GM19395 (cell line): Measurements from ENCODE around the gene PTCD3.

Experiments
- ATAC-seq: cut with Tn5 transposase; IDR thresholded peaks from one replicate; pipeline ENCODE4 v1.9.1; 2021; ENCODE audit warnings: mild to moderate bottlenecking, moderate library complexity; ENCODE audit not compliant: unreplicated experiment

Gene PTCD3

DNA sequence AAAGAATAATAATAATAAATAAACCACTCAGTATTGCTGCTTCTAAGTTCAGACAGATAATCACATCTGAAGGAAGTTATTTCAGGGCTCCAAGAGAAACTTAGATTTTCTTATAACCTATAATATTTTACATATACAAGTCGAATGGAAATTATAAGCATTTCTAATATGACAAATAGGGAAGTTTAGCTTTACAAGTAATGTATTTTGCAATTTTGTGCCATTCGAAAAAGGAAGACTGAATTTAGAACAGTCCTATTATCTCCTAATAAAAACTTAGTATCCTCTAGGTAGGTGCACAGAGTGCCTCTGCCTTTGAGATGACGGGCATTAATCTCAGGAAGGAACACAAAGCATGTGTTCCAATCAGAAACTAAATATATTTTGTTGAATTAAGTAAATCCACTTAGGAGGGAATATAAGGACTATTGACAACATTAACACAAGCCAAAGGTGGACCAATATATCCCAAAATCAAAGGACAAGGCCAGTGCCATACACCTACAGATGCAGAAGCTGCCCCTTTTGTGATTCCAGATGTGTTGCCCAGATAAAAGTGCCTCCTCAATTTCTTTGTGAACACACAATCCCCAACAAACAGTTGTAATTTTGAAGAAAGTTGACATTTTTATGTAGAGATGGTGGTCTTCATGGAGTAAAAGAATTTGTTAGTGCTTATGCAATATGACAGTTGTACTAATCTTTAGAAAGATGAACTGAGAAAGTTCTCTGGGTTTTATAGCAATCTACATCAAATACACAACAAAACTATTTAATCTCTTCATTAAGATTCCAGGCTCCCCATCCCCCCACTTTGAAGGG lies 36.6 kb downstream of the PTCD3 start:
- ATAC-seq = no peak

DNA sequence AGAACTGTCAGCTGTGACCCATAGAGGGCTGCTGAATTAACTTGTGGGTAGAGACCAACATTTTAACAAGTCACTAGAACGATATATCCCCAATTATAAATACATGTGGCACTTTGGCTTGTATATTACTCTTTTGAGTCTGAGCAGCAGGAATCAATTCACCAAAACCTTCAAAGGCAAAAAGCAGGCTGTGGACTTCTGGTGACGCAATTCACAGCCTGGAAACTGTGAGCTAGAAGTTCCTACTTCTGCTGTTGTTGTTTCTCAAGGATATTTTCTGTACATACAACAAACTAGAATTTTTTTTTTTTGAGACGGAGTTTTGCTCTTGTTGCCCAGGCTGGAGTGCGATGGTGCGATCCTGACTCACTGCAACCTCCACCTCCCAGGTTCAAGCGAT lies 37.3 kb downstream of the PTCD3 start:
- no peak for ATAC-seq

DNA sequence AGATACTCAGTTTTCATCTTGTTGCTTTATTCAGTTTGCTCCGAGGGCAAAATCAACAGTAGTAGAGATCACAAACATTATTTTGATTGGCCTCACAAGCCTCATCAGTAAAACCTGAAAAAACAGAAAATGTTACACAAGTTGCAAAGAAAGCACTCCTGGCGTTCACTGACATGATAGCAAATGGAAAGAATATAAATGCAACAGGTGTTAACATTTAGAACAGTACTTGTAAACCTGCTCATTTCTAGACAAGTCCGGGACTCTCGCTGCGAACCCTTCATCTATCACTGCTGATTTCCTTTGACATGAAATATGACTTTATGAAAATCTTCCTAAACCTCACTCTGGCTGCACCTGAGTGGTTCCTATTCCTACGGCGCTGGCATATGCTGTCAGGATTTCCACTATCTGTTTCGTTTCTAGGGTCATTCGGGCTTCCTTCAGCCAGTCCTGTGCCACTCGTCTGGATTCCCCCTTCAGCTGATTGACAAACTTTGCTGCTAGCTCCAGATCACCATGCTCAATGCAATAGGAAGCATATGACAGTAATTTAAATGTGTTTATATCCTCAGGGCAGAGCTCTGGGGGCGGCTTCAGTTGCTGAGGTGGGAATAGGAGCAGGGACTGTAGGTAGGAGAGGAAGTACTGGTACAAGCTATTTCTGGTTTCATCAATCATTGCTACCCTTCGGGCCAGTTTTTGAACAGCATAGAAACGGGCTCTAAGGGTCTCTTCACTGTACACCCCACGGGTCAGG lies 38.1 kb downstream of the PTCD3 start:
- ATAC-seq = no peak

DNA sequence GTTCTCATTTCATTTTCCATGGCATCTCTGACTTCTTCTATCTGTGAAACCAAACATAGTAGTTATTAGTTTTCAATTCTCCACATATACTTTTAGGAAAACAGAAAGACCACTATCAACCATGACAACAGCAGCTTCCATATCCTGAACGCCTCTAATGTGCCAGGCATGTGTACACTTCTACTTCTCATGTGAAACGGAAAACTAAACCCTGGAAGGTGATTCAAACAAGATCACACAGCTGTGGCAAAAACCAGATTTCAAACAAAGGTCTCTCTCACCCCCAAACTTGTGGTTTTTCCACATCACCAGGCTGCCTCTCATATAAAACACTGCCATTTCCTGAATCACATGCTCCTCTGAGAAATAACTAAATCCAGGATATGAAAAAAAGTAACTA lies 41.8 kb downstream of the PTCD3 start:
- no peak for ATAC-seq

DNA sequence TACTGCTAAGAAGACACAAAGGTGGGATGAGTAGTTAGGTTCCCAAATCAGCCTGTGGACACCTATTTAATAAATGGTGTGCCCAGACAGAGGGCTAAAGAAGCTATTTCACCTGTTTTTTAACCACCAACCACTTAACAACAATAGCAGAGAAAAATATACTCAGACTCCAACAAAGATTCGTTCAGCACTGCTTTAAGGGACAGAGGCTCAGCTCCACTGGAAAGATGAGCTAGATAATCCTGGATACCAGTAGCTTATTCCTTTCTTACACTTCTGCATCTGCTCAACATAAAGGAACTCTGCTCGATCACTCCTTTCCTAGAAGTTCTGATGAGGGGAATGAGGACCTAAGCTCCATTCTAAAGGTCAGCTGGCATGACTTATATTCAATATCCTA lies 44.5 kb downstream of the PTCD3 start:
- ATAC-seq = no peak

DNA sequence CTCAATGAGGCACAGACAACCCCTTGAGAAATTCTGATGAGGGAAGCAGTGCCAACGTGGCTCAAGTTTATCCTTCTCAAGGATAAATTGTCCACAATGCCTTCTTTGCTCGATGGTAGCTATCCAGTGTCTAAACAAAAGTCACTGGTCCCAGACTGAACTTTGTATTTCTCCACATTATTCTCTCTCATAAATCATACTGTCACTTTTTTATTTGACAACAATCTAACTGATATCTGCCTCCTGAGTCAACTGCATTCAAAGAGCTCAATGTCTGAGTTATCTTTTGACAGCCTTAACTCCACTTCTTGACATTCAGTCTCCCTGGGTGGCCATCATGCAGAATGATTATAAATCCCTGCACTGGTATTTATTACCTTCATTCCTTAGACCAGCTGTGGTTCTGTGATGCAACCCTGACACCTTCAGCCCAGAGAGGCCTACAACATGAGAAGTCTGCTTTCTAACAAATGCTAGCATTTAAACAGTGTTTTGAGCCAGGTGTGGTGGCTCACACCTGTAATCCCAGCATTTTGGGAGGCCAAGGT lies 51.0 kb downstream of the PTCD3 start:
- ATAC-seq = no peak

DNA sequence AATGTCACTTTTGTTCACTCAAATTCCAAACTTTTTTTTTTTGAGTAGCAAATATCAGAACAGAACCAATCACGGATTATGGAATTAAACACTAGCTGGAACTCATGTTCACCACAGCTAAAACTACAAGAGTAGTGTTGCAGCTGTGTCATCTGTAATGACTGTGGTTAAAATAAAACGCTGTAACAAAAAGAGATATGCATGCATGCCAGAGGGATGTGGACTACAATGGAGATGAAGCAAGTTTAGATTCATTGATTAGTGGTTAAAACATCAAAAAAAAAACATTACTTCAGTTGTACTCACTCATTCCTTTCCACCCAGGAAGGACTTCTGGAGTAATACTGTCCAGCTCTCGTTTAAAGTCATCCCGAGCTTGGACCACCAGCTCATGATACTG lies 52.3 kb downstream of the PTCD3 start:
- no peak for ATAC-seq

DNA sequence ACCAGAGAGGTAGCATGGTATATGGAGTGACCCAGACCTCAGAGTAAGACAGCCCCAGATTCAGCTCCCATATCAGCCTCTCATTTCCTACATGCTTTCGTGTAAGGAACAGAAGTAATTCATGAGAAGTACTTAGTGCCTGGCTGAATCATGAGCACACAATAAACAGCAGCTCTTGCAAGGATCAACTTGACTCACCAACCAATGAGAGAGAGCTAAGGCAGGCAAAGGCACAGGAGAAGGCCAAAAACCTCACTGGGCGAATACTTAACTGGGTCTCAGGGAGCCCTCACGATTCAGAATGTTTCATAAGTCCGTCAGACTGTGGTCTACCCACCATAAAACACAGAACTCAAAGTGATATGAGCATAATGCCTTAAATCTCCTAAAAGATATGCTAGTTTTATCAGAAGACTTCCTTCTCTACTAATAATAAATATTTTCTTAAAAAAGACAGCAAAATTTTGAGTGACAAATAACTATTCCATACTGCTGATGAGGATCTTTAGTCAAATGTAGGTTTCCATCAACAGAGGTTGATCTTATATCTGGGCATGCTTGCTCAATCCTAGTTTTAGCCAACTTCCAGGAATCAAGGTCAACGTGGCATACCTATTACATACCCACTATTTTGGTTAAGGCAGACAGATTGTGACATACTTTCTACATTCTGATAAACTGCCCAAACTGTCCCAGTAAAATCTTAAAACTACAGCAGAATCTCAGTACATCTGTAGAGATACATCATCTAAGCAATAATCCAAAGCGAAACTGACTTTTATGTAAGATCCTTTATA lies 54.3 kb downstream of the PTCD3 start:
- ATAC-seq = no peak

DNA sequence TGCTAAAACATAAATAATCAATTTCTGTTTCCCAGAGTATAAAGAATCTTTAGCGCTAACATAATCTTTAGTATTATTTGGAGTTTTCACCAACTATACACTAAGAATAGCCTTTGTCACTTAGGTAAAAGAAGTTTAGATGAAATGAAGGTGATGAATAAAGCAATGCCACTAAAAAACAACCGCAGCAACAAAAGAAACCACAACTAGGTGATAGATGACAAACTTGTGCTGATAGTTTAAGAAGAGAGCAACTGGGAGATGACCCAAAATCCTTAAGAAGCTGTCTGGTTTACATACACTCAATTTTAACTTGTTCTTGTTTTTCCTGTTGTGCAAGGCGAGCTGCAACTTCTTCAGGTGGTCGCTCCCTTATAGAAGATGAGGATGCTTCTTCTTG lies 64.4 kb downstream of the PTCD3 start:
- ATAC-seq = no peak

DNA sequence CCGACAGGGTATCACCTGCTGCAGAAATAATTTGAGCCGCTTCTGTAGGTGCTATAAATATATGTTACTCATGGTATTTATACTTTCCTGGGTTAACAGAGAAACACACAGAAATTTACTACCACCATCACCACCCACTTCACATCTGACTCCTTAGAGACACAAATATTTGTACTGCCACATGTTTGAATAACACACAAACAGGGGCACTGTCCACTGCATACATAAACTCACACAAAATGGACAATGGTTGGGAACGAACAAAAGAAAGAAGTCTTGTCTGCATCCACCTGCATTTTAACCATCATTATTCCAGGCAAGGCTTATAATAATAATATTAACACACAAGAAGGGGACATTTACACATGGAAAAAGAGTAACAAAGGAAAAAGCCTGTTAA lies 65.3 kb downstream of the PTCD3 start:
- no peak for ATAC-seq

DNA sequence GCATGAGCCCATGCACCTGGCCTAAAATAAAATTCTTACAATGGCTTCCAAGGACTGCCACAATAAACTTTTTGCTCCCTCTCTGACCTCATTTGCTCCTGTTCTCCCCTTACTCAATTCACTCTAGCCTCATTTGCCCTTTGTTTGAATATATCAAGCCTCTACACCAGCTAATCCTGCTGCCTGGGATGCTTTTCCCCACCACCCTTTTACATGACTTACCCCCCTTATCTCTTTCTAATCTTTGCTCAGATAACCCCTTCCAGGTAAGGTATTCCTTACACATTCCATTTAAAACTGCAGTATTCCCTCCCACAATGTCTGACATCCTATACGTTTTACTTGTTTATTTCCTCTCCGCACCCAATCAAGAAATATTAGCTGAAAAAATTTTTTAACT lies 66.6 kb downstream of the PTCD3 start:
- no peak for ATAC-seq

DNA sequence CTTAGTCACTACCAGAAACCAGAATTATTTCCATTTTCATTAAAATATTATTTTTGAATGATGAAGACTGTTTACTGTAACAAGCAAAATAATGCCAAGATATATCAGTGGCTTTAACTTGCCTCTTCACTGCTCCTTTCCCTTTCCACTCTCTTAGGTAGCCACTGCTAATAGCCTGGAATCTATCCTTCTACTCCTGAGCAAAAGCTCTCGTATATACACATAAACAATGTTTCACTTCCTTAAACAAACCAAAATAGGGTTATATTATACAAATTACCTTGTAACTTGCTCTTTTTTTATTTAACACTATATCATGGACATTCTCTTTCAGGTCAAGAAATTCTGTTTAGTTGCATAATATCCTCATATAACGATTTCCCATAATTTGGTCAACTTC lies 68.4 kb downstream of the PTCD3 start:
- no peak for ATAC-seq

DNA sequence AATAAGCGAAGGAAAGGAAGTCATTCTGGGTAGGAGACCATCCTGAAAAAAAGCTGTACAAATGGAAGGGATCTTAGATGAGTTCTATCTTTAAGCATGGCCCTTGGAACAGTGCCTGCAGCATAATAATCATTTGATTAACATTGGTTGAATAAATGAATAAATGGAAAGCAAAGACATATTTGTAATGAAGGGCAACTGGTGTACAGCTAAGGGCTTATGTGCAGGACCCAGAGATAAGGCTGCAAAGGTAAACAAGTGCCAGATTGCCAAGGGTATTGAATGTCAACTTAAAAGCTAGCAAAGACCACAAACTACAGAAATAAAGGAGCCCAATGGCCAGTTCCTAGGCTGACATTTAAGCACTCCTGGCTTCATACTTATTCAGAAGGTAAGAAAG lies 69.8 kb downstream of the PTCD3 start:
- no peak for ATAC-seq

DNA sequence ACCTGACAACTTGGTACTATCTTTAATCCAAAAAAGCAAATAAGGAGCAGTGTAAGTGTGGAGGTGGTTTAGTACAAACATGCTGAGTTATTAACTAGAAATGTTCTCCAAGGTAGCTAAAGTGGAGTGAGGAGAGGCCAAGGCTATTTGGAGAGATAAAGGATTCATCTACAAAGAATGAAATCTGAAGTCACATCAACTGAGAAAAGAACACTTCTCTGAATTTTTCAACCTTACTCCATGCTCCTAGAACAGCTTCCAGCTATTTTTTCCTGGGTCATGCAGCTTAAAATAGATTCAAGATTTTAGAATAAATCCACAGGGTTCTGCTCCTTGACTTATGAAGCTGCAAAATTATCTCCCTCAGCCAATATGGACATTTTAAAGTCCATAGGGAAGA lies 70.6 kb downstream of the PTCD3 start:
- ATAC-seq = no peak

DNA sequence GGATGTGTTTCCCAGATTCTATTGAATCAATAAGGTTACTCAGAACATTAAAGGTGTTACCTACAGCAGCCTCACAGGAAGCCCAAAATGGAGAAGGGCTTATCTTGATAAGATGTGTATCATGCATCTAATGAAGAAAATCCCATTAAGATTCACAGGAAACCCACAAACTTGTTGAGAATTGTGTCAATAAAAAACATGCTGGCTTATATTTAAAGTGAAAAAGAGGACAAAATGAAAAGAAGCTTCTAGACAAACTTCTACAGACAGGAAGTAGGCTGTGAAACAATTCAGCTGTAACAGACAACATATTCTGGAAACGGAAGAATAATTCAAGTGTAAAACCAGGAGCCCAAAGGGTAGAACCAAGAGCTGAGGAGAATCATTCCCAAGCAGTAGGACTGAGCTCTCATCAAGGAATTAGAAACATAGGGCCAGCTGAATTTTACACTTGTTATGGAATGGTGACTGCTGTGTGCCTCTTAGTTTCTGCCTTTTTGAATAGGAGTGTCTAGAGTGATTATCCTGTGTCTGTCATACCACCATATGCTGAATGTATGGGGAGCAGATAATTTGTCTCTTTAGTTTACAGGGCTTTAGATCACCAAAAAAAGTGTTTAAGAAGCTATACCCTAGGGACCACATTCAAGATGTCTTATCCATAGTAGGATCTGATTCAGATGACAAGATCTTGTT lies 79.6 kb downstream of the PTCD3 start:
- no peak for ATAC-seq

DNA sequence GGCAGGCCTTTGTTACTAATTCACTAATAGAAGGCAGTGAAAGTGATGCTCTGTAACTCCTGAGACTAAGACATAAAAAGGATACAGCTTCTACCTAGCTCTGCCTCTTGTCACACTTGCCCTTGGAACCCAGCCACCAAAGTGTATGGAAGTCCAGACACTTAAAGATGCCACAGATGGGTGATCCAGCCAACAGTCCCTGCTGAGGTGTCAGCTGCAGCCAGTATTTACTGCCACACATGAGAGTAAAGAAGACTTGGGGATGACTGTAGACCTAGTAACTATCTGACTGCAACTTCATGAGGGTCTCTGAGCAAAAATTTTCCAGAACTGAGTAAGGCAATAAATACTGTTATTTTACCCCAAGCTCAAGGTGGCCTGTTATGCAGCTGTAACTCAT lies 80.4 kb downstream of the PTCD3 start:
- ATAC-seq = no peak

DNA sequence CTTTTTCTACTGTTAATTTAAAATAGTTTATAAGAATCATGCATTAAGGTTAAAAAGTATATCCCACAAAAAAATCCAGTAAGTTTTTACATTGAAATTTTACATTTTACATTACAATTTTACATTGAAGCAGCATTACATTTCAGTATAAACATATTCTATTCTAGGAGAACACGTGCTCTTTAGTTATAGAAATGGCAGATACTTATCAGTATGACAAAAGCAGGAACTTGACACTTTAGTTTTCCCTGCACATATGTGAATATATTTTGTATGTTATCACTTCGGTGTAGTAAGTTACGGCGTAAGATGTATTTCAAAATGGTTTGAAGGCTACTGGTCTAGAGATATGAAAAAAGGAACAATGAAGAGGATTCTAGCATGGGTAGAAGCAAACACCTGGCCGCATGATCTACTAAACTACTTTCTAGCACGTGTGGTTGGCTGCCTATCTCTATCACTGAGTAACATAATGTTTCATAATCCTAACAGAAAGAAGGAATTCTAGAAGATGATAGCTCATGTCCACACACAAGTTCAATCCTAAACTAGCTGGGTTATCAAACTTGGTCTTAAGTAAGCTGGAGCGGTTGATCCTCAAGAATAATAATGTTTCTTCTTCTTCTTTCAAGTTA lies 83.9 kb downstream of the PTCD3 start:
- ATAC-seq = no peak
